IMR-90 (cell line): Measurements from ENCODE around the gene GRAMD2B. TPM values are rescaled to one million over a fixed set of nuclear protein-coding genes. Genes with fewer than 3 reads are reported as not detected.

Experiments
- ATAC-seq: fragments of 200-7000 bp; cut with Tn5 transposase; 2 replicates; pipeline ENCODE4 v1.9.1; 2020; ENCODE audit warnings: low read depth, mild to moderate bottlenecking, moderate library complexity
- BruUV-seq: library from RNA; stranded (reverse); fragments of 400-500 nt; replicated peaks from 2 replicates; lab custom pipeline; 2021; lab: Mats Ljungman, UMichigan
- CTCF ChIA-PET: fragments of 300-600 bp; formaldehyde crosslinking; extraction: SDS; loops from one replicate; lab custom pipeline; 2021; ENCODE audit warnings: antibody characterized with exemption; lab: Yijun Ruan, JAX
- POLR2A ChIA-PET: fragments of 300-600 bp; sonication (Branson Sonifier 250); formaldehyde crosslinking; loops from one replicate; lab custom pipeline; 2022; ENCODE audit warnings: antibody characterized with exemption; ENCODE audit not compliant: unreplicated experiment; lab: Charles Lee
- DNase-seq: peaks from one replicate; pipeline ENCODE4 v3.0.0; 2013
- H2AFZ ChIP-seq: replicated peaks from 2 replicates; pipeline ENCODE3; 2013; ENCODE audit warnings: low read length, mild to moderate bottlenecking; ENCODE audit not compliant: poor library complexity
- H2AK5ac ChIP-seq: 2 replicates; pipeline ENCODE4 v1.6.1; 2013; ENCODE audit warnings: low read depth, low read length, inconsistent platforms
- H2AK9ac ChIP-seq: replicated peaks from 2 replicates; pipeline ENCODE3; 2013; ENCODE audit warnings: mild to moderate bottlenecking, low read depth, low read length, moderate library complexity; ENCODE audit not compliant: poor library complexity
- H2BK120ac ChIP-seq: 2 replicates; pipeline ENCODE4 v1.6.1; 2013; ENCODE audit warnings: low read depth, low read length, inconsistent platforms
- H2BK15ac ChIP-seq: 3 replicates; pipeline ENCODE4 v1.6.1; 2013; ENCODE audit warnings: low read depth, low read length, inconsistent platforms
- H2BK20ac ChIP-seq: 2 replicates; pipeline ENCODE4 v1.6.1; 2013; ENCODE audit warnings: low read depth, mild to moderate bottlenecking, inconsistent platforms, low read length, moderate library complexity
- H2BK5ac ChIP-seq: 2 replicates; pipeline ENCODE4 v1.6.1; 2013; ENCODE audit warnings: mild to moderate bottlenecking, low read depth, low read length, inconsistent platforms; ENCODE audit not compliant: poor library complexity, severe bottlenecking
- H3K14ac ChIP-seq: replicated peaks from 2 replicates; pipeline ENCODE4 v1.6.1; 2013; ENCODE audit warnings: low read depth, low read length, inconsistent platforms
- H3K18ac ChIP-seq: 2 replicates; pipeline ENCODE4 v1.6.1; 2013; ENCODE audit warnings: low read depth, low read length, control low read depth
- H3K23ac ChIP-seq: 2 replicates; pipeline ENCODE4 v1.6.1; 2013; ENCODE audit warnings: low read depth, low read length, inconsistent platforms
- H3K27ac ChIP-seq: 2 replicates; pipeline ENCODE4 v1.5.1; 2013; ENCODE audit warnings: mild to moderate bottlenecking, control low read depth, low read length; ENCODE audit not compliant: insufficient read depth
- H3K27me3 ChIP-seq: 2 replicates; pipeline ENCODE4 v1.6.1; 2013; ENCODE audit warnings: low read length; ENCODE audit not compliant: control insufficient read depth, insufficient read depth
- H3K36me3 ChIP-seq: 2 replicates; pipeline ENCODE4 v1.6.1; 2013; ENCODE audit warnings: low read length, mixed read lengths; ENCODE audit not compliant: control insufficient read depth, insufficient read depth
- H3K4ac ChIP-seq: 2 replicates; pipeline ENCODE4 v1.6.1; 2013; ENCODE audit warnings: low read depth, low read length, inconsistent platforms
- H3K4me1 ChIP-seq: 2 replicates; pipeline ENCODE4 v1.6.1; 2013; ENCODE audit warnings: low read length, mixed read lengths; ENCODE audit not compliant: control insufficient read depth, insufficient read depth
- H3K4me2 ChIP-seq: 2 replicates; pipeline ENCODE4 v1.6.1; 2013; ENCODE audit warnings: low read depth, mild to moderate bottlenecking, control low read depth, low read length, moderate library complexity
- H3K4me3 ChIP-seq: 2 replicates; pipeline ENCODE4 v1.5.1; 2013; ENCODE audit warnings: low read depth, mild to moderate bottlenecking, control low read depth, low read length, moderate library complexity; ENCODE audit not compliant: insufficient read depth
- H3K56ac ChIP-seq: 2 replicates; pipeline ENCODE4 v1.6.1; 2013; ENCODE audit warnings: low read length, inconsistent platforms; ENCODE audit not compliant: insufficient read depth; ENCODE audit errors: extremely low read depth
- H3K79me1 ChIP-seq, 2 experiments: 2 replicates each; pipeline ENCODE4 v1.6.1; 2013; ENCODE audit warnings: low read length in 2 of 2, inconsistent platforms in 1 of 2, low read depth in 1 of 2
- H3K9ac ChIP-seq: 2 replicates; pipeline ENCODE4 v1.6.1; 2013; ENCODE audit warnings: low read depth, low read length, control low read depth
- H3K9me1 ChIP-seq: 2 replicates; pipeline ENCODE4 v1.6.1; 2013; ENCODE audit warnings: low read length, inconsistent platforms; ENCODE audit not compliant: insufficient read depth
- H3K9me3 ChIP-seq: 2 replicates; pipeline ENCODE4 v1.6.1; 2013; ENCODE audit warnings: low read length; ENCODE audit not compliant: control insufficient read depth, insufficient read depth
- H4K20me1 ChIP-seq: 2 replicates; pipeline ENCODE4 v1.6.1; 2013; ENCODE audit warnings: low read length, inconsistent platforms; ENCODE audit not compliant: insufficient read depth
- H4K5ac ChIP-seq: 2 replicates; pipeline ENCODE4 v1.6.1; 2013; ENCODE audit warnings: mild to moderate bottlenecking, low read depth, low read length, control low read depth
- H4K8ac ChIP-seq, 2 experiments: 2 replicates each; pipeline ENCODE4 v1.6.1; 2013; ENCODE audit warnings: low read depth in 2 of 2, low read length in 2 of 2, control low read depth in 1 of 2, inconsistent platforms in 1 of 2
- H4K91ac ChIP-seq: 2 replicates; pipeline ENCODE4 v1.6.1; 2013; ENCODE audit warnings: low read depth, low read length, inconsistent platforms; ENCODE audit not compliant: insufficient read depth
- BHLHE40 ChIP-seq: fragments of 150-350 bp; IDR thresholded peaks from 2 replicates; pipeline ENCODE4 v1.6.1; 2016; ENCODE audit warnings: mild to moderate bottlenecking, low read depth, low read length
- CEBPB ChIP-seq: IDR thresholded peaks from 2 replicates; pipeline ENCODE4 v1.6.1; 2012; ENCODE audit warnings: low read depth, low read length, improper control_type of control experiment
- CHD1 ChIP-seq: IDR thresholded peaks from 2 replicates; pipeline ENCODE4 v1.6.1; 2012; ENCODE audit warnings: low read depth, low read length, improper control_type of control experiment
- ELK1 ChIP-seq: fragments of 150-350 bp; IDR thresholded peaks from 2 replicates; pipeline ENCODE4 v1.6.1; 2016; ENCODE audit warnings: low read depth, mild to moderate bottlenecking, low read length, moderate library complexity, borderline replicate concordance
- FOS ChIP-seq: fragments of 150-350 bp; IDR thresholded peaks from 2 replicates; pipeline ENCODE4 v1.6.1; 2016; ENCODE audit warnings: low read depth, low read length
- MAFK ChIP-seq: IDR thresholded peaks from 2 replicates; pipeline ENCODE4 v1.6.1; 2012; ENCODE audit warnings: low read depth, low read length, improper control_type of control experiment
- MAZ ChIP-seq: IDR thresholded peaks from 2 replicates; pipeline ENCODE4 v1.6.1; 2012; ENCODE audit warnings: low read depth, mild to moderate bottlenecking, low read length, improper control_type of control experiment, moderate library complexity, borderline replicate concordance
- MXI1 ChIP-seq: IDR thresholded peaks from 2 replicates; pipeline ENCODE4 v1.6.1; 2012; ENCODE audit warnings: low read depth, mild to moderate bottlenecking, low read length, moderate library complexity, borderline replicate concordance
- NFE2L2 ChIP-seq: fragments of 150-350 bp; IDR thresholded peaks from 2 replicates; pipeline ENCODE4 v1.6.1; 2016; ENCODE audit warnings: low read depth, mild to moderate bottlenecking, low read length
- POLR2A ChIP-seq: IDR thresholded peaks from 2 replicates; pipeline ENCODE4 v1.6.1; 2012; ENCODE audit warnings: mild to moderate bottlenecking, low read depth, low read length
- RAD21 ChIP-seq: IDR thresholded peaks from 2 replicates; pipeline ENCODE4 v1.6.1; 2012; ENCODE audit warnings: low read length, improper control_type of control experiment
- RCOR1 ChIP-seq: IDR thresholded peaks from 2 replicates; pipeline ENCODE4 v1.6.1; 2012; ENCODE audit warnings: mild to moderate bottlenecking, low read length, improper control_type of control experiment; ENCODE audit not compliant: insufficient replicate concordance
- RFX5 ChIP-seq: IDR thresholded peaks from 2 replicates; pipeline ENCODE4 v1.8.0; 2012; ENCODE audit warnings: low read depth, mild to moderate bottlenecking, low read length, moderate library complexity
- SMC3 ChIP-seq: fragments of 150-350 bp; IDR thresholded peaks from 2 replicates; pipeline ENCODE4 v1.6.1; 2016; ENCODE audit warnings: low read depth, mild to moderate bottlenecking, antibody characterized with exemption, low read length, moderate library complexity
- WGBS, 2 experiments: methylation state at CpG; one replicate each; pipeline versions ENCODE4 v1.1.5 to v1.1.7; 2013; ENCODE audit warnings: missing lambda C conversion rate in 2 of 2; ENCODE audit not compliant: insufficient read length in 1 of 2; ENCODE audit errors: extremely low coverage in 2 of 2; 5-methylcytosine and 5-hydroxymethylcytosine counted together
- dilution Hi-C: fragments of 300-500 bp; cut with HindIII; formaldehyde crosslinking; loops from one replicate; pipeline ENCODE4 v1.14.3; 2018; ENCODE audit warnings: low sequenced_read_pairs; ENCODE audit not compliant: unreplicated experiment
- in situ Hi-C: fragments of 300-500 bp; cut with MboI; formaldehyde crosslinking; loops from 3 replicates; pipeline ENCODE4 v1.14.3; 2019; ENCODE audit warnings: low sequenced_read_pairs, inconsistent platforms, mixed read lengths
- intact Hi-C: fragments of 100-400 bp; cut with micrococcal nuclease; formaldehyde crosslinking; loops from 2 replicates; pipeline ENCODE4 v1.10.0; 2022
- polyA plus RNA-seq, 3 experiments: library from polyadenylated mRNA; depleted of rRNA; stranded (reverse); fragments of >200 nt; gene quantifications; 2 replicates each; pipeline ENCODE4 v1.2.3, GENCODE V29; 2012; ENCODE audit warnings: low replicate concordance in 1 of 3
- total RNA-seq: library from RNA; depleted of rRNA; stranded (reverse); fragments of >200 nt; gene quantifications from 2 replicates; pipeline ENCODE4 v1.2.3, GENCODE V29; 2012
- TF ChIP-seq, protein P1 (sequence below): conservative IDR thresholded peaks from 2 replicates; pipeline ENCODE4 v1.5.1; 2012; ENCODE audit warnings: mild to moderate bottlenecking, low read depth, low read length, improper control_type of control experiment
- TF ChIP-seq, protein P2 (sequence below): fragments of 150-350 bp; IDR thresholded peaks from 2 replicates; pipeline ENCODE4 v1.6.1; 2017; ENCODE audit warnings: mild to moderate bottlenecking, antibody characterized with exemption, low read length, low read depth

The GRAMD2B gene
- total and polyA plus RNA-seq, 2 of the 4 experiments (the other 2 are of a cell fraction) = 13.9 to 20.3 TPM

DNA sequence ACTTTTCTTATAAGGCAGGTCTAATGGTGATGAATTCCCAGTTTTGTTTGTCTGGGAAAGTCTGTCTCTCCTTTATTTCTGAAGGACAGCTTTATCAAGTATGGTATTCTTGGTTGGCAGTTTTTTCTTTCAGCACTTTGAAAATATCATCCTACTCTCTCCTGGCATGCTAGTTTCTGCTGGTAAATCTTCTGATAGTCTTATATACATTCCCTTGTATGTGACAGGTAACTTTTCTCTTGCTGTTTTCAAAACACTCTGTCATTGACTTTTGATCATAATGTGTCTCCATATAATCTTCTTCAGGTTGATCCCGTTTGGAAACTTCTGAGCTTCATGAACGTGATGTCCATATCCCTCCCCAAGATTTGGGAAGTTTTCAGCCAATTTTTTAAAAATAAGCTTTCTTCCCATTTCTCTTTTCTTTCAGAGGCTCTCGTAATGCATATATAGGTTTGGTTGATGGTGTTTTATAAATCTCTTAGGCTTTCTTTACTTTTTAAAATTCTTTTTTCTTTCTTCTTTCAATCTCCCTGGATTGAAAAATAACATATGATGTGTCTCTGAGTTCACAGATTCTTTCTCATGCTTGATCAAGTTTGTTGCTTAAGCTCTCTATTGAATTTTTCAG lies 22.5 kb upstream of the GRAMD2B start:
- Histone ChIP-seq H2BK20ac (no peak overlapping the region), H2AFZ (no peak overlapping the region), H2AK5ac (no peak overlapping the region), H2AK9ac (no peak overlapping the region), H3K4ac (no peak overlapping the region), H3K4me3 (no peak overlapping the region), H3K79me1 (no peaks in the 10 kb centered on the region), H3K36me3 (no peaks in the 10 kb centered on the region), H3K9ac (no peak overlapping the region), H3K14ac (no peak overlapping the region), H3K27me3 (no peaks in the 10 kb centered on the region), H2BK5ac (no peak overlapping the region), H3K27ac (no peak overlapping the region), H2BK15ac (no peak overlapping the region), H2BK120ac (no peak overlapping the region), H3K9me1 (no peaks in the 10 kb centered on the region), H4K91ac (no peak overlapping the region), H4K20me1 (no peaks in the 10 kb centered on the region), H4K8ac (no peak overlapping the region), H3K9me3 (peaks cover 9% of the 10 kb centered on the region), H4K5ac (no peak overlapping the region), H3K4me1 (no peaks in the 10 kb centered on the region), H3K18ac (no peak overlapping the region), H3K23ac (no peak overlapping the region), H3K56ac (no peak overlapping the region), H3K4me2 (no peak overlapping the region)
- in situ Hi-C loops = no loop called here
- dilution Hi-C loops = no loop called here
- intact Hi-C loops = no loop called here
- BruUV-seq = no TSS peak
- no peak for ATAC-seq
- DNase-seq = no peak
- TF ChIP-seq RAD21 = no peak
- no peak for TF ChIP-seq RFX5
- TF ChIP-seq CHD1 = no peak
- no peak for TF ChIP-seq MXI1
- TF ChIP-seq, protein P1, sequence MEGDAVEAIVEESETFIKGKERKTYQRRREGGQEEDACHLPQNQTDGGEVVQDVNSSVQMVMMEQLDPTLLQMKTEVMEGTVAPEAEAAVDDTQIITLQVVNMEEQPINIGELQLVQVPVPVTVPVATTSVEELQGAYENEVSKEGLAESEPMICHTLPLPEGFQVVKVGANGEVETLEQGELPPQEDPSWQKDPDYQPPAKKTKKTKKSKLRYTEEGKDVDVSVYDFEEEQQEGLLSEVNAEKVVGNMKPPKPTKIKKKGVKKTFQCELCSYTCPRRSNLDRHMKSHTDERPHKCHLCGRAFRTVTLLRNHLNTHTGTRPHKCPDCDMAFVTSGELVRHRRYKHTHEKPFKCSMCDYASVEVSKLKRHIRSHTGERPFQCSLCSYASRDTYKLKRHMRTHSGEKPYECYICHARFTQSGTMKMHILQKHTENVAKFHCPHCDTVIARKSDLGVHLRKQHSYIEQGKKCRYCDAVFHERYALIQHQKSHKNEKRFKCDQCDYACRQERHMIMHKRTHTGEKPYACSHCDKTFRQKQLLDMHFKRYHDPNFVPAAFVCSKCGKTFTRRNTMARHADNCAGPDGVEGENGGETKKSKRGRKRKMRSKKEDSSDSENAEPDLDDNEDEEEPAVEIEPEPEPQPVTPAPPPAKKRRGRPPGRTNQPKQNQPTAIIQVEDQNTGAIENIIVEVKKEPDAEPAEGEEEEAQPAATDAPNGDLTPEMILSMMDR = no peak
- TF ChIP-seq MAFK = no peak
- no peak for TF ChIP-seq FOS
- no peak for TF ChIP-seq ELK1
- no peak for TF ChIP-seq NFE2L2
- no peak for TF ChIP-seq CEBPB
- no peak for TF ChIP-seq SMC3
- no peak for TF ChIP-seq MAZ
- no peak for TF ChIP-seq BHLHE40
- TF ChIP-seq, protein P2, sequence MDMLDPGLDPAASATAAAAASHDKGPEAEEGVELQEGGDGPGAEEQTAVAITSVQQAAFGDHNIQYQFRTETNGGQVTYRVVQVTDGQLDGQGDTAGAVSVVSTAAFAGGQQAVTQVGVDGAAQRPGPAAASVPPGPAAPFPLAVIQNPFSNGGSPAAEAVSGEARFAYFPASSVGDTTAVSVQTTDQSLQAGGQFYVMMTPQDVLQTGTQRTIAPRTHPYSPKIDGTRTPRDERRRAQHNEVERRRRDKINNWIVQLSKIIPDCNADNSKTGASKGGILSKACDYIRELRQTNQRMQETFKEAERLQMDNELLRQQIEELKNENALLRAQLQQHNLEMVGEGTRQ = no peak
- no peak for TF ChIP-seq POLR2A
- TF ChIP-seq RCOR1 = no peak
- POLR2A ChIA-PET = no interaction called here
- WGBS, 2 experiments = no CpG with 5 or more reads among the region's 3 CpGs
- CTCF ChIA-PET = interaction anchor here (0.6 kb wide), 1 partner anchor 36 kb away, joined by 3 read pairs; no protein-coding TSS in a partner anchor
